ENCODE data around the gene CCR2.
"Not testable (repeated sequence)": the region's sequence is repeated elsewhere in the genome, so short reads cannot be mapped to it uniquely, and the experiment has no call there.

Gene CCR2

DNA sequence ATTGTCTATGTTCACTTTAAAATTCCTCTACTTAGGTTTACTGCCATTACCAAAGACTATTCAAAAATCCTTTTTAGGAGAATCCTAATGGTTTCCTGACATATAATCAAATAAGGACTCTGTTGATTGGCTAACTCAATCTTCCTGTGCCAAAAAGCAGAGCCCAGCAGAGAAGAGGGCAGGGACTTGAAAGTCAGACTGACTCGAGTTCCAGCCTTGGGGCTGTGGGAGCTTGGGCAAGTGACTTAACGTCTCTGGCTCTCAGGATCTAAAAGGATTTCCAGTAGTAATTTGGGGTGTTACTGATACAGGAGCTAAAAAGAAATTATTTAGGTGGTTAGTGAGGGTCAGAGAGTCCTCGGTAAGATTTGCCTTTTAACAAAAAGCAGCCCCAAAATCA lies 27.7 kb downstream of the CCR2 start:
- no peak for DNase-seq

DNA sequence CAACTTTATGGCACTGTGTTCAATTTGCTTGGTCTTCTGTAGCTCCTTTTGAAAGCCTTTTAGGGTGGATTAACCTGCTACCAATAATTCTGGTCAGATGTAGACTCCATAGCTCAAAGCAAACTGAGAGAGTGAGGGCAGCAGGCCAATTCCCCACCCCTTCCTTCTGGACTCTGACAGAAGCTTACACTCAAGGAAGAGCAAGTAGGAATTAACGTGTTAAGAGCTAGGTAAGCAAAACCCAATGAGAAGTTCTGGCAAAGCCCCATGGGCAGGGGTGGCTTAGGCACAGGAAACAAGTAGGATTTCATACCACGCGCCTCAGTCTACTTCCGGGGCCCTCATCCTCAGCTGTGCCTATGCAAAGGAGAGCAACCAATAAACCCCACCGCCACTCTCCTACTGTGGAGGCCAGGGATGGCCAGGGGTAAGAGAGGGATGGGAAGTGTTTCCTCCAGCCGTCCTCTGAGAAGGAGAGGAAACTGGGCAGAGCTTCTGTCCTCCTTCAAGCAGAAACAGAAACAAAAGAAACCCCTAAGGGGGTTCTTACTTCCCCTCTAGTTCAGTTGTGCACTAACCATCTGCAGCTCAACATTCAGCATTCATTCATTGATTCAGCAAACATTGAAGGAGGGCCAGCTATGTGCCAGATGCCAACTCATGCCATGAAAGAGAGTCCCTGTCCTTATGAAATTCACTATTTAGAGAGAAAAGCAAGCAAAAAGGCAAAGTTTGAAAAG lies 29.5 kb downstream of the CCR2 start:
- DNase-seq = no peak

DNA sequence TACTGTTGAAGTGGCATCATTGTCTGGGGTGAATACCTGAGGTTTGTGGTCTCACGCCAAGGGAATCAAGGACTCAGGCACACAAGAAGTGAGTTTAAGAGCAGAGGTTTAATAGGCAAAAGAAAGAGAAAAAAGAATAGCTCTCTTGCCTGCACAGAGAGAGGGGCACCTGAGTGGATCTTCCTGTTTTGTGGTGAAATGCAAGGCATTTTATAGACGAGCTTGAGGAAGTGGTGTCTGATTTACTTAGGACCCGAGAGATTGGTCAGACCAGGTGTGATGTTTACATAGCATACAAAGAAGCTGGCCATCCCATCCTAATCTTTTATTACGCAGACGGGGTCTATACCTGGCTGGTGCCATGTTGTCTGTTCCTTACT lies 30.0 kb downstream of the CCR2 start:
- DNase-seq = no peak

DNA sequence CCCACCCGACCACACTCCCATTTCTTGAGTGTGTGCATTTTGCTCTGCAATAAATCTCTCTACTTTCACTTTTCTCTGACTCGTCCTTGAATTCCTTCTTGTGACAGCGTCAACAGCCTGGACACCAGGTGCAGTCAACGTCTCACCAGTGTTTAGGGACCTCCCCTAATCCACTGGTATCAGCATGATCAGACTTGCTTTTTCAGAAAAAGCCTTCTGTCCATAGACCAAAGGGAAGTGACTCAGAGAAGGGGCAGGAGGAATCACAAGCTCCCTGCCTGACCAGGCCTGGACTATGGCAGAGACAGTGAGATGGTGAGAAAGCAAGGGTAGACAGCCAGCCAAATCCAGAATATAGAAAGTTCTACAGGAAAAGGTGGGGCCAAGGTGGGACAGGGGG lies 32.3 kb downstream of the CCR2 start:
- no peak for DNase-seq

DNA sequence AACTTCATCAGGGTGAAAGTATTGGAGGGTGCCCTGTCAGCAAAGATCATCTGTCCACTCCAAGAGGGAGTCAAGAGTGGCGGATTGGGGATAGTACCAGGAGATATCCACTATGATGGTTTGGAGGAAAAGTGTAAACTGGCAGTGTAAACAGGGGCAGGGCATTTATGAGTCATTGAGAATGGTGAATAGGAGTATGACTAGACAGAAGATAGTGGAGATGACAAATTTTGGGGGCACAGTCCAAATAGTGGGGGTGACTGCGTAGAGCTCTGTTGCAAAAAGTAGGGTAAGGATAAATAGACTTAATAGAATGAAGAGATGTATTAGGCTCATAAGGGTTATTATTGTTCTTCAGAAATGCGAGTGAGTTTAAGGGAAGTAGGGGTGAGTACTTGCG lies 34.9 kb downstream of the CCR2 start:
- not testable (repeated sequence) for DNase-seq

DNA sequence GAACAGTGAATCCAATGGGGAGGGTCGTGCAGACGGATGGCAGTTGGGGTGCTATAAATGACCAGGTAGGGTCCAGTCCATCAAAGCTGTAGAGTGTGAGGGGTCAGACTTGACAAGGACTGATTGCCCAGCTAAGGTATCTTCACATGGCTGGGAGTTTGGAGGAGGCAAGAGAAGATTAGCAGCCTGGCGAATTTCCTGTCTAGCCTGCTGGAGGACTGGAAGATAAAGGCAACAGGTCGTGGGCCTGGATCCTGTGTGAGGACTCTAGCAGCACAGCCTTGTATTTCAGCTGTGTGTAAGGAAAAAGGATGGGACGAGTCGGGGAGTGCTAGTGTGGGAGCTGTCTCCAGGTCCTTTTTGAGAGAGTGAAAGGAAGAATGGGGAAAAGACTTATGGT lies 35.4 kb downstream of the CCR2 start:
- DNase-seq = no peak

DNA sequence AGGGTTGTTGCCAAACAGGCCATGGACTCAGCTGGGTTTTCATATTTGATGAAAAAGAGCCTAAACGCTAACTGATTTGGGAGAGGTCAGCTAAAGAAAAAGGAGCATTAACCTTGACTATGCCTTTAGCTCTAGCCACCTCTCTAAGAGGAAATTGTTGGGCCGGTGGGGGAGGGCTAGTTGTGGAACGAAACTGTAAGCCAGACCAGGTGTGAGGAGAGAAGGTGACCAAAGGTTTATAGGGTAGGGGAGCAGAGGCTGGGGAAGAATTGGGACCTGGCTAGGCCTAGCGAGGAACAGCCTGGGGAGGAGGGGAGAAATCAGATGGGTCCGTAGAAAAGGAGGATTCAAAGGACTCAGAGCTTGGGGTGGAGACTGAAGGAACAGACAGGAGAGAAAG lies 37.6 kb downstream of the CCR2 start:
- not testable (repeated sequence) for DNase-seq

DNA sequence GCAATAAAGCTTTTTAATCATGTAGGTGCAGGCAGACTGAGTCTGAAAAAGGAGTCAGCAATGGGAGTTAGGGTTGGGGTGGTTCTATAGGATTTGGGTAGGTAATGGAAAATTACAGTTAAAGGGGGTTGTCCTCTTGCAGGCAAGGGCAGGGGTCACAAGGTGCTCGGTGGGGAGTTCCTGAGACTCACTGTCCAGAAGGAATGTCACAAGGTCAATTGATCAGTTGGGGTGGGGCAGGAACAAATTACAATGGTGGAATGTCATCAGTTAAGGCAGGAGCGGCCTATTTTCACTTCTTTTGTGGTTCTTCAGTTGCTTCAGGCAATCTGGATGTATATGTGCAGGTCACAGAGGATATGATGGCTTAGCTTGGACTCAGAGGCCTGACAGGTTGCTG lies 39.1 kb downstream of the CCR2 start:
- DNase-seq = no peak

DNA sequence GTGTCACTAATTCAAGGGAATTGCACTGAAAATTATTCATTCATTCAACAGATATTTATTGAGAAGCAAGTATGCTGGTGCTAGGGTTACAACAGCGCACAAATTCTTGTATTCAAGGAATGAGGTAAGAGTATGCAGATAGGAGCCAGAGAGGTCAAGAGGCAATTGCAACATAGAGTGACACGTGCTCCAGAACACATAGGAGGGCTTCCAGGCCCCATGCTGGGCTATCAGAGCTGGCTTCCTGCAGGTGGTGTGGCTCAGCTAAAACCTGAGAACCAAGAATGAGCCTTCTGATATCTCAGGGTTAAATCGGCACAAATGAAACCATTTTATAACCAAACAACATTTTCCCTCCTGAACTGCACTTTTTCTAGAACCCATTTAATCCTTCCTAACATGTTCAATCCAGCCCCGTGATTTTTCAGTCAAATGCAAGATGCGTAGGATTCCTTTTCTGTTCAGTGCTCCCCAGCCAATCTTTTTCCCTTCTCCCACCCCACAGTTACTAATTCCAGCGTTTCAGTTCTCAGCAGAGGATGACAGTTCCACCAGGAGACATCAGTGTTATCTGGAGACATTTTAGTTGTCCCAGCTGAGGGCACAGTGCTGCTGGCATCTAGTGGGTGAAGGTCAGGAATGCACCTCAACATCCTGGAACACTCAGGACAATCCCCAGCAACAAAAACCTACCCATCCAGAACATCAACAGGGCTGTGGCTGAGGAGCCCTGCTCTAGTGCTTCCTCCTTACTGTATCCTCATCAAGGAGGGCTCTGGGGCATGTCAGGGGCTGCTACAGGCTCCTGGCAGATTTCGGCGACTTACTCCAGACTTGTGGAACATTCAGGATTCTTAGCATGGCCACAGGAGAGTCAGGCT lies 39.9 kb downstream of the CCR2 start:
- no peak for DNase-seq

DNA sequence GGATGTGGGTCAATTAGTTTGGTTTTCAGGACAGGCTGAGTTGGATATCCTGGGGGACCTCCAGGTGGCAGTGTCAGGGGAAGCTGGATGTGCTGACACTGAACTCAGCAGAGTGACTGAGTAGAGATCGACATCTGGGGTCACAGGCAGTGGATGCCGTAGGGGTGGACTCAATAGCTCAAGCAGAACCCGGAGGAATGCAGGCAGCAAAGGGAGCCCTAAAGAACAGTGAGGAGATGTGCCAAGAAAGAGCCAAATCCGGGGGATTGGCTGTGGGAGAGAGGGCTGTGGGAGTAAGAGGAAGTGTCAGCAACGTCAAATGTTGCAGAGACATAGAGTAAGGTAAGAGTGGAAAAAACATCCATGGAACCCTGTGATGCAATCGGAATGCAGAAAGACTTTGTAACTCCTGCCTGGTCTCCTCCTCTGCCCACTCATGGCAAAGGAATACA lies 41.3 kb downstream of the CCR2 start:
- no peak for DNase-seq

DNA sequence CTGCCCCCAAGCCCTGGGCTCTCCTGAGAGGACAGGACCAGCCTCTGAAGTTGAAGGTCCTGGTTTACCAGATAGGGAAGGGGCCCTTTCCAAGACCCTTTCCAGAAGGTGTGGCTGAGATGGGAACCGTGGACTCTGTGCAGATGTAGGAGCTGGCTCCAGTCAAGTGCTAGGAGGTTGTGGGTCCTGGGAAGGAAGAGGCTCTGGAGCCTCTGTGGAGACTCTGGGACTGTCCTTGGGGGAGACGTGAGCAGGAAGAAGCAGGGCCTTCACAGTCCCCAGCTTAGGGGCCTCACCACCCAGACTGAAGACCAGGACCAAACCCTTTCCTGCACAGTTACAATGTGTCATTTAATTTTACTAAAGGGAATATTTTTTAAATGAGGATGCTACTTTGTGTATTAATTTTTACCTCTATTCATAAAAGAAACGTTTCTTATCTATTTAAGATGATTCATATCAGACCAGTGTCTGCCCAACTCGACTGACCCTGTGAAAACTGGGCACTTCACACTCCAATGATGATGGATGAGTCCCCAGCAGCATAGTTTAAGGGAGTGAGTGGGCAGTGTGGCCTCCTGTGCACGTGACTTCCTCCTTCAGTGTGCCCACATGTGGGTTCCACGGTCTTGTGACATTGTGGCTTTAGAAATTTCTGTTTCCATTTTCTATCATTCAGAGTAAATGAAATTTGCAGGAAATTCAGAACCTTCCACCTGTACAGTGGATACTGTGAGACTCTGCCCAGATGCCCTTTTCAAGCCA lies 42.0 kb downstream of the CCR2 start:
- DNase-seq = no peak

DNA sequence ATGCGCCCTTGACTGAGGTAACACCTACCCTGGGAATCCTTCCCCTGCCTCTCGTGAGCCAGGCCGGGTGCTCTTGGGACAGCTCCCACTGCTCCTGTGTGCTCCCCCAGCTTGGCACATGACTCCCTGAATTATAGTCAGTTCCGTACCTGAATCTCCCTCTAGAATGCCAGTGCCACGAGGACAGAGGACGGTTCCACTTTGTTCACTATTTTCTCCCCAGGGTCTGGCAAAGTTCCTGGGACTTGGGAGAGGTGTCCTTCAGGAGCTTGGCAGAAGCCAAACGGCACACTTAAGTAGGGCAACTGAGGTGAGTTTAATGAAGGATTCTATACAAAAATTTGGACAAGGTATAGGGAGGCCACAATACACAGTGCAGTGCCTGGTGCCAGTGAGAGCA lies 43.2 kb downstream of the CCR2 start:
- DNase-seq = no peak

DNA sequence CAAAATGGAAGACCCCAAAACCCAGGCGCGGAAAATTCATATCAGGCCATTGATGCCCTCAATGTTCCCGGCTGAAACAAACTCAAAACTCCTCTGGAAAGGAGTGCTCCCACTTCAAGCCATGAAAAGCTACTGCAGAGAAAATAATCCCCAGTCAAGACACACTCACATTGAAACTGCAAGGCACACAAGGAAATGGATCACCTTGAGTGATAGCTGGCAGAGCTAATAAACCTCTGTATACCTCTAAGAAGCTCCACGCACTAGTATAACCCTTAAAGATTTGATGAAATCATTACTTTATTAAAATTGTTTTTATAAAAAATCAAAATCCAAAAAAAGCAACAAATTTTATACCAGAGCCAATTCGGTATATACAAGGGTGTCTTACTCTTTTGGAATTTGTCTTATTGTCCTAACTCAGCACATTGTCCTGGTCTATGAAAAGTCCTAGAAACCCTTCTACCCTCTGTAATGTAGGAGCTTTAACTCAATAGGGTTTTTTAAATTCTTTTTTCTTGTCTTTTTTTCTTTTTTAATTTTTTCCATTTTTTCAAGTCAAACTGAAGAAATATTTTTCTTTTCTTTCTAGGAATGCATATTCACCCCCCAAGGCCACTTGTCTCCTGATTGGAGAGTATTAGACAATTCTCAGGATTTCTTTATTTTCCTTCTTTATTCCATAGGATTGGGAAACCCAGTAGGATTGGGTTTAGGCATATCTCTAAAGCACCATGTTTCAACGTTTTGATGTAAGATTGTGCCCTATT lies 44.5 kb downstream of the CCR2 start:
- DNase-seq = no peak

DNA sequence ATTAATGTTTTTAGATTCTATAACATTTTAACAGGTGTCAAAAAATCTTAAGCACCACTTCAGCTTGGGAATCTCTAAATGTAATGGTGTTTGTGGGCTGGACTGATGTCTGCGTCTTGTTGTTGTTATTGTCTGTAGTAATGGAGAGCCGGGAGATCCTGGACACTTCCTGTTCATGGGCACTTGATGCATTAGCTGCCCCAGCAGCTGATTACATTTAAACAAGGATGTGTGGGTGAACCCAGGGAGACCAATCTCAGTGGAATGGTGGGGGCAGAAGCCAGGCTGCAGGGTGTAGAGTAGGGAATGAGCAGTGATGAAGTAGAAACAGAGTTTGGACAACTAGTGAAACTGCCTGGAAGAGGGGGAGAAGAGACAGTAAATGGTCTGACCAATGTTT lies 45.2 kb downstream of the CCR2 start:
- DNase-seq = no peak

DNA sequence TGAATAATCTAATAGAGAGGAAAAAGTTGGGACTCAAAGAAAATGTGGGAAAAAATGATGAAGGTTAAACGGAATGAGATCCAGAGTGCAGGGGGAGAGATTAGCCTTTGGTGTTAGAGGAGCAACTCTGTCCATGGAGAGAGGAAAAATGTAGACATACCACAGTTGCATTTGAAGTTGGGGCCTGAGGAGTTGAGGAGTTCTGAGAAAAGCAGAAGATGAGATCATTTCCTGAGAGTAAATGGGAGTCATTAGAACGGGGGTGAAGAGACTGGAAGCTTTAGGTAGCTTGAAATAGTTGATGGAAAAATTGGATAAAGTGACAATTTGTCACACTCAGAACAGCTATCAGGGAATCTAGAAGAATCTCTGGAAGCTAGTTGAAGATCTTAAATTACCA lies 45.6 kb downstream of the CCR2 start:
- DNase-seq = no peak

DNA sequence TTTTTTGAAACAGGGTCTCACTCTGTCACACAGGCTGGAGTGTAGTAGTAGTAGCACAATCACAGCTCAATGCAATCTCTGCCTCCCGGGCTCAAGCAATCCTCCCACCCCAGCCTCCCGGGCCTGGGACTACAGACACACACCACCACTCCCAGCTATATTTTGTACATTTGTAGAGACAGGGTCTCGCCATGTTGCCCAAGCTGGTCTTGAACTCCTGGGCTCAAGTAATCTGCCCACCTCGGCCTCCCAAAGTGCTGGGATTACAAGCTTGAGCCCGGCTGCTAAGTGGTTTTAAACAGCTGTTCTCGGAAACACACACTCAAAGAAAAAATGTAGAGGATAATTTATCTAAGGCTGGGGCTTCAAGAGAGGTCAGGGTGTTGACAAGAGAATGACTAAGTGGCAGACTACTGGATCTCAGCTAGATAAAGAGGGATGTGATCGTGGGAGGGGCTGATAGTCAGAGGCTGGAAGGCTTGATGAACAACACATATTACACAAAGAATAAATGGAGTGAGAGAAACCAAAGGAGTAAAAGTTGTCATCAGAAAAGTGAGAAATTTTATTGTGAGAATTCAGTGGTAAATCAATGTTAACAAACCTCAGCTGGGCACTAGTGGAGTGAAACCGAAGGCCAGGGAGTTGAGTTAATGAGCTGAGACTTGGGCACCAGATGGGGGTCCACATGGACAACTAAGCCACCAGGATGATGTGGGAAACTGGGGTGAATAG lies 46.3 kb downstream of the CCR2 start:
- no peak for DNase-seq

DNA sequence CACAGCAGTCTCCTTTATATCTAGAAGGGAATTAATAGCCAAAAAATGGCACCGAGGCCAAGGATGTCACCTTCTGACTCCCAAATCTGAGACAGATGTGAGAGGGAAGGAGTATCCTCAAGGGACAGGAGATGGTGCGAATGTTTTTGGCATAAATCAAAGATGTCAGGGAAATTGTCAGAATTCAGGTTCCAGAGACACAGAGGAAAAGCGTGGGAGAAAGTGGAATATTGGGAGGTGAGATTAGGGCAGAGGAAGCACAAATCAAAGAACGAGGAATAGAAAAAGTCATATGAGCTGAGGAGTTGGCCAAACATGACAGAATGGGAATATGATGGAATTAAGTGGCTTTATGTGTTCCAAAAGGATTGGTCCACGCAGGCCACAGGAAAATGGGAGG lies 46.9 kb downstream of the CCR2 start:
- no peak for DNase-seq

DNA sequence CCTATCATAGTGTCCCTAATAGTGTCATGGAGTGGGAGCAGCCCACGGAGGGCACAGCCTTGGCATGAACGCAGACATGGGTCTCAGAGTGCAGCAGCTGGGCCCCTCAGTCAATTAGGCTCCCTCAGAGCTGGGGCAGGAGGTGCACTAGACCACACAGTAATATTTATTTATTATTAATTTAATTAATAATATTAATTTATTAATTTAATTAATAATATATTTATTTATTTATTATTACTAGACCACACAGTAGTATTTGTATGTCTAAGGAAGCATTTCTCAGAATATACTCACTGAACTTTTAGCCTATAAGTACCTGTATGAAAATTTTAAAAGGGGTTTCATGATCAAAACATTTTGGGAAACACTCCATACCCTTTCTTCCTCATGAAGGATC lies 47.7 kb downstream of the CCR2 start:
- no peak for DNase-seq

DNA sequence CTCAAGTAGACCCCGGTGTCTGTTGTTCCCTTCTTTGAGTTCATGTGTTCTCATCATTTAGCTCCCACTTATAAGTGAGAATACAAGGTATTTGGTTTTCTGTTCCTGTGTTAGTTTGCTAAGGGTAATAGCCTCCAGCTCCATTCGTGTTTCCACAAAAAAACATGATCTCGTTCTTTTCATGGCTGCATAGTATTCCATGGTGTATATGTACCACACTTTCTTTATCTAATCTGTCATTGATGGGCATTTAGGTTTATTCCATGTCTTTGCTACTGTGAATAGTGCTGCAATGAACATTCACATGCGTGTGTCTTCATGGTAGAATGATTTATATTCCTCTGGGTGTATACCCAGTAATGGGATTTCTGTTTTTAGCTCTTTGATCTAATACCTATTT lies 49.0 kb downstream of the CCR2 start:
- not testable (repeated sequence) for DNase-seq

DNA sequence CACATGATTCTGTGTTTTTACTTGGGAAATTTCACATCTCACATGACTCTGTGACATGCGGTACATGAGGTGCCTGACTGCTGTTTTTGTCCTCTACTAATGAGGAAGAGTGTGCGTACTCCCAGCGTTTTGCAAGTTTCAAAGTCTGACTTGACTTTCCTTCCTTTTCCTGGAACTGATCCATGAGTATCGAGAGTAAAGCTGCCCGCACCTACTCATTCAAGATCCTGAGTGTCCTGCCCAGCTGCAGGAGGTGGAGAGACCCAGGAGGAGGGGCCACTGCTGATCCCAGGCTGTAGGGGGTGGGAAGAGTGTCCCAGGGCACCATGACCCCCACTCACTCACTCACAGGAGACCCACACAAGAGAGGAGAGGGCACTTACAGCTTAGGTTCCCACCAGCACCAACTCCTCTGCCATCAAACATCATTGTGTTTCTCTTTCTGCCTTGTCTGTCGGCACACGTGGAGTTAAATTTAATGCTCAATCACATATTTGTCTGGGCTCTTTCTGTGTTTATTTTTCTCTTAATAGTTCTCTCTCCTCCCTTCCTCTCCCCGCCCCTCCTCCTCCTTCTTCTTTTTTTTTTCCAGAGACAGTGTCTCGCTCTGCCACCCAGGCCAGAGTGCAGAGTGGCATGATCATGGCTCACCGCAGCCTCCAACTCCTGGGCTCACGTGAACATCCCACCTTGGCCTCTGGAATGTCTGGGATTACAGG lies 51.5 kb downstream of the CCR2 start:
- no peak for DNase-seq

DNA sequence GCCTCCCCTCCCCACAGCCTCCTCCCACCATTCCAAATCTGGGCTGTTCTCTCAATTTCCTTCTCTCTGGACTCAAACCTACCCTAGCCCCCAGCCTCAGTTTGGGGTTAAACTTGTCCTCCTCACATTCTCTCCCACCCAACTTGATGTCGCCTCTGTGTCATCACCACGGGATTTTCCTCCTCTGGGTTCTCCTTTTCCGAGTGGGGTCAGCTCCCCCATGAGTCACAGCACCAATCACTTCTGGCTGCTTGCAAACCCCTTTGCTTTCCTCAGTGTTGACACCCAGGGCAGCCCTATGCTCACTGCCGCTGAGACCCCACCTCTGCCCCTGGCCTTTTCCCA lies 52.5 kb downstream of the CCR2 start:
- no peak for DNase-seq

All from T1000 (cell line).